OCI-LY3 (cell line): ENCODE results near the gene DTX2.

Experiments used
- H2AFZ ChIP-seq: fragments of 200-600, 300-600 bp; shearing (Covaris generic); 2 replicates; pipeline ENCODE4 v1.6.0; 2014; ENCODE audit warnings: antibody characterized with exemption, low read depth, low read length
- H3K27ac ChIP-seq: fragments of 200-600, 300-600 bp; sonication (generic); 2 replicates; pipeline ENCODE4 v1.5.1; 2014; ENCODE audit warnings: mild to moderate bottlenecking, low read length, moderate library complexity, mixed read lengths
- H3K27me3 ChIP-seq: fragments of 200-600, 300-600 bp; sonication (generic); 2 replicates; pipeline ENCODE4 v1.6.1; 2014; ENCODE audit warnings: low read depth, low read length, mixed read lengths
- H3K36me3 ChIP-seq: fragments of 200-600, 300-600 bp; sonication (generic); replicated peaks from 2 replicates; pipeline ENCODE3; 2014; ENCODE audit warnings: low read depth, low read length, mixed read lengths
- H3K4me1 ChIP-seq: fragments of 300-600, 200-600 bp; sonication (generic); 2 replicates; pipeline ENCODE4 v1.6.1; 2014; ENCODE audit warnings: low read length, mixed read lengths
- H3K4me2 ChIP-seq: fragments of 200-600, 300-600 bp; sonication (generic); 2 replicates; pipeline ENCODE4 v1.6.1; 2014; ENCODE audit warnings: low read length, mixed read lengths
- H3K4me3 ChIP-seq: fragments of 300-600, 200-600 bp; sonication (generic); 2 replicates; pipeline ENCODE4 v1.5.1; 2014; ENCODE audit warnings: antibody characterized with exemption, mild to moderate bottlenecking, low read length, moderate library complexity
- H3K79me2 ChIP-seq: fragments of 300-600, 200-600 bp; shearing (Covaris generic); 2 replicates; pipeline ENCODE4 v1.6.1; 2014; ENCODE audit warnings: mild to moderate bottlenecking, low read length, mixed read lengths
- H3K9ac ChIP-seq: fragments of 300-600, 200-600 bp; shearing (Covaris generic); 2 replicates; pipeline ENCODE4 v1.6.0; 2014; ENCODE audit warnings: mild to moderate bottlenecking, low read length, moderate library complexity
- H3K9me3 ChIP-seq: fragments of 200-600, 300-600 bp; shearing (Covaris generic); 2 replicates; pipeline ENCODE4 v1.6.1; 2014; ENCODE audit warnings: low read length, mixed read lengths; ENCODE audit not compliant: insufficient read depth
- H4K20me1 ChIP-seq: fragments of 200-600, 300-600 bp; sonication (generic); 2 replicates; pipeline ENCODE4 v1.6.1; 2016; ENCODE audit warnings: low read length, mixed read lengths; ENCODE audit not compliant: insufficient read depth
- EZH2phosphoT487 ChIP-seq: fragments of 200-600 bp; shearing (Covaris generic); IDR thresholded peaks from 2 replicates; pipeline ENCODE4 v1.6.1; 2018; ENCODE audit warnings: antibody characterized with exemption, mixed run types, low read depth
- TF ChIP-seq, protein P1 (sequence below): fragments of 200-600, 300-600 bp; sonication (generic); IDR thresholded peaks from 2 replicates; pipeline ENCODE4 v1.5.1; 2014; ENCODE audit warnings: antibody characterized with exemption, low read length, low read depth

Gene DTX2

DNA sequence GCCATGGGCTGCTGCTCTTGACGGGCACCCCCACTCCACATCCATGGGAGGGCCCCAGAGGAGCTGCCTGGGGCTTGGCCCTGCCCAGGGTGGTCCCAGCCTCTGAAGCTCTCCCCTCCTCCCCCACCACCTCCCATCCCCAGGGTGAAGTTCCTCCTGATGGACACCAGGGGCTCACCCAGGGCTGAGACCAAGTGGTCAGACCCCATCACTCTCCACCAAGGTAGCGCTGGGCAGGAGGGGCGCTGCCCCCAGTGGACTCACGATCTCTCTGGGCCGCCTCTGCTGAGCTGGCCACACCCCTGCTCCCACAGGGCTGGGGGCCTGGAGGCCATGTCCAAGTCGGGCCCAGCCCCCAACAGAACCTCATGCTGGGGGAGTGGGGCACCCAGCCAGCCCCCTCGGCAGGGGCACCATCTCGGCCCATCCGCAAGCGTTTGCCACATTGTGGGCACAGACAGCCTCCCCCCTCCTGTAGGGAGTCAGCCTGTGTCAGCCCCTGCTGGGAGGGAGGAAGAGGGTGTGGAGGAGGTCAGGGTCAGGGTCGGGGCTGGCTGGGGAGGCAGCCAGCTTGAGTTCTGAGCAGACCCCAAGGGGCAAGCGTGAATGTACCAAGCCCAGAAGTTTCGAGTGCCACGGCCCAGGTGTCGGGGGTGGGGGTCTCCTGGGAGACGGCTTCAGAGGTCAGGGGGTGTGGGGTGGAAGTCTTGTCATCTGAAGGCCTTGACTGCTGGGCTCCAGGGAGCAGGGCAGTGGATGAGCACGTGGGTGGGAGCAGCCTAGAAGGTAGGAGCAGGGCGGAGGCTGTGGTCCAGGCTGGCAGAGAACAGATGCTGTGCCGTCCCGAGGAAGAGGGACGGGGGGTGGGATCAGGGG, 51.7 kb downstream of the DTX2 start:
- TF ChIP-seq, protein P1, sequence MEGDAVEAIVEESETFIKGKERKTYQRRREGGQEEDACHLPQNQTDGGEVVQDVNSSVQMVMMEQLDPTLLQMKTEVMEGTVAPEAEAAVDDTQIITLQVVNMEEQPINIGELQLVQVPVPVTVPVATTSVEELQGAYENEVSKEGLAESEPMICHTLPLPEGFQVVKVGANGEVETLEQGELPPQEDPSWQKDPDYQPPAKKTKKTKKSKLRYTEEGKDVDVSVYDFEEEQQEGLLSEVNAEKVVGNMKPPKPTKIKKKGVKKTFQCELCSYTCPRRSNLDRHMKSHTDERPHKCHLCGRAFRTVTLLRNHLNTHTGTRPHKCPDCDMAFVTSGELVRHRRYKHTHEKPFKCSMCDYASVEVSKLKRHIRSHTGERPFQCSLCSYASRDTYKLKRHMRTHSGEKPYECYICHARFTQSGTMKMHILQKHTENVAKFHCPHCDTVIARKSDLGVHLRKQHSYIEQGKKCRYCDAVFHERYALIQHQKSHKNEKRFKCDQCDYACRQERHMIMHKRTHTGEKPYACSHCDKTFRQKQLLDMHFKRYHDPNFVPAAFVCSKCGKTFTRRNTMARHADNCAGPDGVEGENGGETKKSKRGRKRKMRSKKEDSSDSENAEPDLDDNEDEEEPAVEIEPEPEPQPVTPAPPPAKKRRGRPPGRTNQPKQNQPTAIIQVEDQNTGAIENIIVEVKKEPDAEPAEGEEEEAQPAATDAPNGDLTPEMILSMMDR: peak; percentile 6; the same call in 1 of the 2 replicates
- no peak for TF ChIP-seq EZH2phosphoT487
- no peaks in the 10 kb centered on the region for H3K79me2 ChIP-seq

GRCh38 chr7:76513817-76514799, 52.6 kb downstream of the DTX2 start:
- H3K36me3 ChIP-seq: no peaks in the 10 kb centered on the region
- no peaks in the 10 kb centered on the region for H4K20me1 ChIP-seq
- H3K4me1 ChIP-seq: peaks cover 12% of the 10 kb centered on the region; the same call in 1 of the 2 replicates
- no peaks in the 10 kb centered on the region for H3K9me3 ChIP-seq
- no peak overlapping the region for H3K9ac ChIP-seq
- TF ChIP-seq, protein P1: no peak
- TF ChIP-seq EZH2phosphoT487: no peak
- H3K4me3 ChIP-seq: no peak overlapping the region
- no peaks in the 10 kb centered on the region for H3K79me2 ChIP-seq
- H3K27ac ChIP-seq: no peak overlapping the region
- no peak overlapping the region for H2AFZ ChIP-seq
- no peak overlapping the region for H3K4me2 ChIP-seq
- H3K27me3 ChIP-seq: no peaks in the 10 kb centered on the region

More for the DNA sequence above, 51.7 kb downstream of the DTX2 start:
- H3K27me3 ChIP-seq: no peaks in the 10 kb centered on the region
- no peak overlapping the region for H3K4me3 ChIP-seq
- no peak overlapping the region for H2AFZ ChIP-seq
- H3K9me3 ChIP-seq: no peaks in the 10 kb centered on the region
- H3K4me2 ChIP-seq: no peak overlapping the region
- H3K27ac ChIP-seq: no peak overlapping the region
- peaks cover 10% of the 10 kb centered on the region; the same call in 1 of the 2 replicates for H3K4me1 ChIP-seq
- H3K36me3 ChIP-seq: no peaks in the 10 kb centered on the region
- no peaks in the 10 kb centered on the region for H4K20me1 ChIP-seq
- H3K9ac ChIP-seq: no peak overlapping the region

DNA sequence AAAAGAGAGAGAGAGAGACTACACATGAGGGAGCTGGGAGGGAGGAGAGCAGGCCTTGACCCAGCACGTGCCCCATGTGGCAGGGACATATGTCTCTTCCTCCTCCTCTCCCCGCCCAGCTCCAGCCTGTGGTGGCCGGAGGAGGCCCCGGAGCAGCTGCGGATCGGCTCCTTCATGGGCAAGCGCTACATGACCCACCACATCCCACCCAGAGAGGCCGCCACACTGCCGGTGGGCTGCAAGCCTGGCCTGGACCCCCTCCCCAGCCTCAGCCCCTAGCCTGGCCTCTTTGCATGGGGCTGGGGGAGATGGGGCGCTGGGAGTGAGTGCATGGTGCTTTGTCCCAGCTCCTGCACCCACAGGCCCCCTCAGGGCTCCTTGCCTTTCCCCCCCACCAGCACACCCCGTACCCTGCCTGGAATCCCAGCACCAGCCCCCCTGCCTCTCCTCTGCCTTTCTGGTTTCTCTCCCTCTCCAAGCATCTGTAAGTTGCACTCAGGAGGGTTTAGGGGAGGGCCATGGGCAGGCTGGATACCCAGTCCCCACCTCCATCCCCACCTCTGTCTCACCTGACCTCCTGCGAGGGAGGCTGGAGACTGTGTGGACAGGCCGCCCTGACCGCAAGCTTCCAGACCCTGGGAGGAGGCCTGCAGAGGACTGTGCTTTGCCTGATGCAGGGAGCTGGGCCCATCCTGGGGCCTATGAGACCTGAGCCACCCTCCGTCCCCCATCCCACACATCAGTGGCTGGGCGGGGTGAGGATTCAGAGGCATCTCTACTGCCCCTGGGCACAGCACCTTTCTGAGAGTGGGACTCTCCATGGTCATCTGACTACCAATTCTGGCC, 53.6 kb downstream of the DTX2 start:
- no peak overlapping the region for H2AFZ ChIP-seq
- no peaks in the 10 kb centered on the region for H3K36me3 ChIP-seq
- no peak overlapping the region for H3K9ac ChIP-seq
- no peak overlapping the region for H3K4me2 ChIP-seq
- H3K27me3 ChIP-seq: no peaks in the 10 kb centered on the region
- peaks cover 12% of the 10 kb centered on the region; the same call in 1 of the 2 replicates for H3K4me1 ChIP-seq
- H3K79me2 ChIP-seq: no peaks in the 10 kb centered on the region
- TF ChIP-seq, protein P1: no peak
- TF ChIP-seq EZH2phosphoT487: no peak
- H3K4me3 ChIP-seq: no peak overlapping the region
- H3K9me3 ChIP-seq: no peaks in the 10 kb centered on the region
- H3K27ac ChIP-seq: no peak overlapping the region
- H4K20me1 ChIP-seq: no peaks in the 10 kb centered on the region
